HG03064 (cell line): ENCODE results near the gene NPAP1.
"Not testable (repeated sequence)": the region's sequence is repeated elsewhere in the genome, so short reads cannot be mapped to it uniquely, and the experiment has no call there.

Source experiments
- ATAC-seq: cut with Tn5 transposase; IDR thresholded peaks from one replicate; pipeline ENCODE4 v1.9.1; 2021; ENCODE audit warnings: low read depth; ENCODE audit not compliant: unreplicated experiment

The NPAP1 gene, protein sequence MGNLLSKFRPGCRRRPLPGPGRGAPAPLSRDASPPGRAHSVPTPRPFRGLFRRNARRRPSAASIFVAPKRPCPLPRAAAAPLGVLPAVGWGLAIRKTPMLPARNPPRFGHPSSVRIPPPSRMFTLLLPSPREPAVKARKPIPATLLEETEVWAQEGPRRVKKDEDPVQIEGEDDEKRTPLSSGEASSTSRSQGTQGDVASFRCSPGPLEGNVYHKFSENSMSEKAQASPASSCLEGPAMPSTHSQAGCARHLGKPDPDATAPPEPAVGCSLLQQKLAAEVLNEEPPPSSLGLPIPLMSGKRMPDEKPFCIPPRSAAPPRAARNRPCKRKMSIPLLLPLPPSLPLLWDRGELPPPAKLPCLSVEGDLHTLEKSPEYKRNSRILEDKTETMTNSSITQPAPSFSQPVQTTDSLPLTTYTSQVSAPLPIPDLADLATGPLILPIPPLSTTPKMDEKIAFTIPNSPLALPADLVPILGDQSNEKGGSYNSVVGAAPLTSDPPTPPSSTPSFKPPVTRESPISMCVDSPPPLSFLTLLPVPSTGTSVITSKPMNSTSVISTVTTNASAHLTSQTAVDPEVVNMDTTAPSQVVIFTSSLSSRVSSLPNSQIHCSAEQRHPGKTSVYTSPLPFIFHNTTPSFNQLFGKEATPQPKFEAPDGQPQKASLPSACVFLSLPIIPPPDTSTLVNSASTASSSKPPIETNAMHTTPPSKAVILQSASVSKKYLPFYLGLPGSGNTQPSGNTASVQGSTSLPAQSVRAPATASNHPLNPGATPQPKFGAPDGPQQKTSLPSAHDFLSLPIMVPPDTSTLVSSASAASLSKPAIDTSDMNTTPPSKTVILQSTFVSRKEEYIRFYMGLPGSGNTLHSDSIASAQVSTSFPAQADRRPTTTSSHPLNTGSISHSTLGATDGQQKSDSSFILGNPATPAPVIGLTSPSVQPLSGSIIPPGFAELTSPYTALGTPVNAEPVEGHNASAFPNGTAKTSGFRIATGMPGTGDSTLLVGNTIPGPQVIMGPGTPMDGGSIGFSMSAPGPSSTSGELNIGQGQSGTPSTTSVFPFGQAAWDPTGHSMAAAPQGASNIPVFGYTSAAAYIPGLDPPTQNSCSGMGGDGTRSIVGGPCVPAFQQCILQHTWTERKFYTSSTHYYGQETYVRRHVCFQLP

GRCh38 chr15:24675332-24676144, at the start of gene NPAP1:
NPAP1 (plus strand) TSS chr15:24675775; CDS start chr15:24675868, 93 bp downstream.
- no peak for ATAC-seq

- ATAC-seq, result no peak
Observed at GRCh38 chr15:24627443-24627842, 48.1 kb upstream of the NPAP1 start.

DNA sequence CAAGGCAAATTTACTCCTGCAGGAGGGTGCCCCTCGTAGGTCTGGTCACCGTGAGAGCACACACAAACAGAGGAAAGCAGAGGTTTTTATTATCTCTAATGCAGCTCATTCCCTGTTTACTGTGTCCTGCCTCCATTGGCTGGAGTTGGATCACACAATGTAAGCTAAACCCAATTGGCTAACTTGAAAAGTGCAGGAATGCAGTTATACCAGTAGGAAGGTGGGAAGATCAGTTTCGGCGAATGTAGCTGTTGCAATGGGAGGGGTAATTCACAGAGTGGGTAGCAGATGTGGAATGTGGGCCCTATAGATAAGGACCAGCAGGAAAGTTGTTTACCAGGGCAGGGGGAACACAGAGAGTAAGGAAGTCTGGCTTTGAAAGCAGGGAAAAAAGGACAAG, 42.5 kb upstream of the NPAP1 start:
- ATAC-seq, result no peak

- not testable (repeated sequence) for ATAC-seq
Observed at GRCh38 chr15:24639412-24639811, 36.2 kb upstream of the NPAP1 start.

- no peak for ATAC-seq
Observed at GRCh38 chr15:24645627-24646026, 29.9 kb upstream of the NPAP1 start.

DNA sequence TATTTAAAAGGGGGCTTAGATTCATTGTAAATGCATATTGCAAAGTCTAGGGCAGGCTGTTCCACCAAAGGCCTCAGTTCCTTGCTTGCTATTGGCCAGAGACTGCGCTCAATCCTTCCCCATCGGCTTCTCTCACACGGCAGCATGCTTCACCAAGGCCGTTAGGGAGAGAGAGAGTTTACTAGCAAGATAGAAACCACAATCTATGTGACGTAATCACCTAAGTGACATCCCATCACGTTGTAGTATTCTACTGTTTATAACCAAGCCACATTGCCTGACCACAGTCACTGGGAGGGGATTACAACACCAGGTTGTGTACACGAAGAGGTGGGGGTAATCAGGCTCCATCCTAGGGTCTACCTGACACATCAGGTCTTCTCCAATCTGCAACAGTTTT, 16.0 kb upstream of the NPAP1 start:
- ATAC-seq, result no peak

DNA sequence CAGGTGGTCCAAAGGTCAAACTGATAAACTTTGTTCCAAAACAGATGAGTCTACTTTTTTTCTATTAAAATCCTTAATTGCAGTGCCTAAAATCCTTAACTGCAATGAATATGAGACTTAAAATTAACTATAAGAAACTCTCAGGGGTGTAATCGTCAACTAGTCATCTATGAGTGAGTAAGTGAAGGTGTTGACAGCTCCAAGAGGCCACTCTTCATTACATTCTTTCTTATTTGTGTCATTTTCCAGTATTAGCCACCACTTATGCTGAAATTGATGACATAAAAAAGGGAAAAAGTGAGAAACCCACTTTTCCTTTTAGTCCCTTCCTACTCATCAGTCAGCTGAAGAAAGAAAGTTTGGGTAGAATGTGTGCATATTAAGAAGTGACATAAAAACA, 12.6 kb upstream of the NPAP1 start:
- no peak for ATAC-seq

GRCh38 chr15:24676431-24676830, 856 bp downstream of the NPAP1 start:
- ATAC-seq, result no peak

DNA sequence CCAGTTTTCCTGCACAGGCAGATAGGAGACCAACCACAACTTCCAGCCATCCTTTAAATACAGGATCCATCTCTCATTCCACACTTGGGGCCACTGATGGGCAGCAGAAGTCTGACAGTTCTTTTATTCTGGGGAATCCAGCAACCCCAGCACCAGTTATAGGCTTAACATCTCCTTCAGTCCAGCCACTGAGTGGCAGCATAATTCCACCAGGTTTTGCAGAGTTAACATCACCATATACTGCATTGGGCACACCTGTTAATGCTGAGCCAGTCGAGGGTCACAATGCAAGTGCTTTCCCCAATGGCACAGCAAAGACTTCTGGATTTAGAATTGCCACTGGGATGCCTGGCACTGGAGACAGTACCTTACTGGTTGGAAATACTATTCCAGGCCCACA, 2.9 kb downstream of the NPAP1 start:
- no peak for ATAC-seq

DNA sequence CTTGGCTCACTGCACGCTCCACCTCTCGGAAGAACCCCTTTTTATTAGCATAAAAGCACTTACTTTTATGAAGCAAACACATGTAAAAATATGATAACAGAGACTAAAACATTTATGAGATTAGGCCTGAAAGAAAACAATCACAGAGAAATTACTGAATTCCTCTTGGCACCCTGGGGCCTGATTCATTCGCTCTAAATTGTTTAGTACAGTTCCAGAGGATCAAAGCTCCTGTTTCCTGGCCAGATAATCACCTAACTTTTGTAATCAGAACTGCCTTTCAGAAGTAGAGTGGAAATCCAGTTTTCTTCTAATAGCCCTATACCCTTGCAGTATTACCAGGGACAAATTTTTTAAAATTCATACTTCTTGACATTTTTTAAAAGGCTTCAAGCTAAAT, 6.4 kb downstream of the NPAP1 start:
- no peak for ATAC-seq

- not testable (repeated sequence) for ATAC-seq
Observed at GRCh38 chr15:24682905-24683304, 7.3 kb downstream of the NPAP1 start.

- no peak for ATAC-seq
Observed at GRCh38 chr15:24683736-24684135, 8.2 kb downstream of the NPAP1 start.

- no peak for ATAC-seq
Observed at GRCh38 chr15:24684313-24684712, 8.7 kb downstream of the NPAP1 start.

DNA sequence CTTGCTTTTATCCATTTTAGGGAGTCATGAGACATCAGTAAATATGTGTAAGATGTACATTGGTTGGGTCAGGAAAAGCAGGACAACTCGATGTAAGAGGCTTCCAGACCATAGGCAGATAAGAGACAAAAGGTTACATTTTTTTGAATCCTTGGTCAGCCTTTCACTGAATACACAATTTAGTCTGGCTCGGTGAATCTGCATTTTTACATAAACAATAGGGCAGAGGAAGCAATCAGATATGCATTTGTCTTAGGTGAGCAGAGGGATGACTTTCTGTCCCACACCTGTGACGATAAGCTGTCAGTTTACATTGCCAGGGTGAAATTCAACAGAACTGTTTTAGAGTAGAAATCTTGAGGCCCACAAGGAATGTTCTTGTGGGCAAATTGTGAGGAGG, 20.6 kb downstream of the NPAP1 start:
- no peak for ATAC-seq

GRCh38 chr15:24696842-24697241, 21.3 kb downstream of the NPAP1 start:
- no peak for ATAC-seq

- ATAC-seq, result no peak
Observed at GRCh38 chr15:24718289-24719082, 42.9 kb downstream of the NPAP1 start.

GRCh38 chr15:24729760-24730159, 54.2 kb downstream of the NPAP1 start:
- ATAC-seq, result no peak
